Neural cell (in vitro differentiated cells): ENCODE results near the gene STK24. TPM values are rescaled to one million over a fixed set of nuclear protein-coding genes. Genes with fewer than 3 reads are reported as not detected.

Experiments used
- H2AFZ ChIP-seq: fragments of 200-600, 300-800 bp; sonication (generic), shearing (Covaris generic); 2 replicates; pipeline ENCODE4 v1.6.0; 2014; ENCODE audit warnings: low read depth, mild to moderate bottlenecking, antibody characterized with exemption, low read length, moderate library complexity
- H3F3A ChIP-seq: fragments of 200-600 bp; shearing (Covaris generic); 2 replicates; pipeline ENCODE4 v1.6.1; 2016; ENCODE audit warnings: mild to moderate bottlenecking, moderate library complexity, mixed read lengths, antibody characterized with exemption, low read length; ENCODE audit not compliant: insufficient read depth, poor library complexity, severe bottlenecking
- H3K27ac ChIP-seq: fragments of 200-600, 300-800 bp; sonication (generic), shearing (Covaris generic); 2 replicates; pipeline ENCODE4 v1.5.1; 2014; ENCODE audit warnings: mild to moderate bottlenecking, low read length, moderate library complexity
- H3K27me3 ChIP-seq: fragments of 300-800, 200-600 bp; sonication (generic), shearing (Covaris generic); 2 replicates; pipeline ENCODE4 v1.6.0; 2014; ENCODE audit warnings: mild to moderate bottlenecking, low read depth, low read length, moderate library complexity; ENCODE audit not compliant: insufficient read depth
- H3K36me3 ChIP-seq: fragments of 300-800, 200-600 bp; sonication (generic), shearing (Covaris generic); 2 replicates; pipeline ENCODE4 v1.5.1; 2014; ENCODE audit warnings: mild to moderate bottlenecking, antibody characterized with exemption, low read length, moderate library complexity; ENCODE audit not compliant: insufficient read depth
- H3K4me2 ChIP-seq: fragments of 300-800, 200-600 bp; sonication (generic), shearing (Covaris generic); 2 replicates; pipeline ENCODE4 v1.6.0; 2014; ENCODE audit warnings: mild to moderate bottlenecking, low read length
- H3K4me3 ChIP-seq: fragments of 300-800, 200-600 bp; sonication (generic), shearing (Covaris generic); 2 replicates; pipeline ENCODE4 v1.5.1; 2014; ENCODE audit warnings: mild to moderate bottlenecking, low read length, moderate library complexity
- H3K79me2 ChIP-seq: fragments of 200-600 bp; shearing (Covaris generic); replicated peaks from 2 replicates; pipeline ENCODE4 v1.6.0; 2014; ENCODE audit warnings: mild to moderate bottlenecking, low read length, moderate library complexity; ENCODE audit not compliant: insufficient read depth
- H3K9ac ChIP-seq: fragments of 300-800, 200-600 bp; sonication (generic), shearing (Covaris generic); 2 replicates; pipeline ENCODE4 v1.6.1; 2016; ENCODE audit warnings: mild to moderate bottlenecking, low read length, mixed read lengths
- H3K9me2 ChIP-seq: fragments of 200-600 bp; shearing (Covaris generic); 2 replicates; pipeline ENCODE4 v1.6.1; 2016; ENCODE audit warnings: mild to moderate bottlenecking, low read length, mixed read lengths; ENCODE audit not compliant: insufficient read depth
- H3K9me3 ChIP-seq: fragments of 200-600, 300-800 bp; sonication (generic), shearing (Covaris generic); 2 replicates; pipeline ENCODE4 v1.6.1; 2016; ENCODE audit warnings: mild to moderate bottlenecking, mixed run types, low read length, moderate library complexity, mixed read lengths
- H4K20me1 ChIP-seq: fragments of 200-600 bp; shearing (Covaris generic); 2 replicates; pipeline ENCODE4 v1.6.1; 2016; ENCODE audit warnings: mild to moderate bottlenecking, mixed run types; ENCODE audit not compliant: insufficient read depth
- CTCF ChIP-seq: fragments of 450-650 bp; IDR thresholded peaks from 2 replicates; pipeline ENCODE4 v1.5.1; 2014; ENCODE audit warnings: antibody characterized with exemption, mild to moderate bottlenecking, moderate library complexity; ENCODE audit not compliant: poor library complexity, severe bottlenecking
- EP300 ChIP-seq: fragments of 450-650 bp; conservative IDR thresholded peaks from 2 replicates; pipeline ENCODE4 v1.6.1; 2014; ENCODE audit warnings: antibody characterized with exemption, mild to moderate bottlenecking, moderate library complexity; ENCODE audit not compliant: poor library complexity, severe bottlenecking
- EZH2 ChIP-seq: fragments of 200-600, 300-800 bp; shearing (Covaris generic), sonication (generic); IDR thresholded peaks from 2 replicates; pipeline ENCODE4 v1.6.1; 2014; ENCODE audit warnings: antibody characterized with exemption, low read length, borderline replicate concordance, mild to moderate bottlenecking; ENCODE audit not compliant: insufficient read depth, poor library complexity, severe bottlenecking
- MXI1 ChIP-seq: fragments of 450-650 bp; conservative IDR thresholded peaks from 2 replicates; pipeline ENCODE4 v1.6.1; 2014; ENCODE audit warnings: antibody characterized with exemption, mild to moderate bottlenecking; ENCODE audit not compliant: poor library complexity, severe bottlenecking
- POLR2AphosphoS5 ChIP-seq: IDR thresholded peaks from 2 replicates; pipeline ENCODE4 v1.6.1; 2012
- RAD21 ChIP-seq: fragments of 450-650 bp; conservative IDR thresholded peaks from 2 replicates; pipeline ENCODE4 v1.6.1; 2014; ENCODE audit warnings: antibody characterized with exemption, mild to moderate bottlenecking, moderate library complexity
- REST ChIP-seq: IDR thresholded peaks from 2 replicates; pipeline ENCODE4 v1.6.1; 2012; ENCODE audit warnings: borderline replicate concordance
- SMC3 ChIP-seq: fragments of 450-650 bp; conservative IDR thresholded peaks from 2 replicates; pipeline ENCODE4 v1.6.1; 2014; ENCODE audit warnings: antibody characterized with exemption, mild to moderate bottlenecking, moderate library complexity; ENCODE audit not compliant: poor library complexity
- TAF1 ChIP-seq: IDR thresholded peaks from 2 replicates; pipeline ENCODE4 v1.6.1; 2012; ENCODE audit warnings: low read depth
- polyA plus RNA-seq: library from polyadenylated mRNA; depleted of rRNA; stranded (reverse); fragments of >200 nt; gene quantifications from 2 replicates; pipeline ENCODE4 v1.2.3, GENCODE V29; 2014

The STK24 gene
- polyA plus RNA-seq, 1 donor from 2014 or later = 66.0 TPM

GRCh38 chr13:98480915-98481877, 95.7 kb downstream of the STK24 start:
- no peaks in the 10 kb centered on the region for H3K9me2 ChIP-seq
- H3K9ac ChIP-seq = no peak overlapping the region
- TF ChIP-seq MXI1 (no peak), REST (no peak), SMC3 (no peak), EP300 (no peak), CTCF (no peak), RAD21 (no peak), TAF1 (no peak), POLR2AphosphoS5 (no peak), EZH2 (no peak)
- H3K27me3 ChIP-seq = no peaks in the 10 kb centered on the region
- no peaks in the 10 kb centered on the region for H3F3A ChIP-seq
- no peak overlapping the region for H2AFZ ChIP-seq
- H3K36me3 ChIP-seq = no peaks in the 10 kb centered on the region
- no peaks in the 10 kb centered on the region for H3K79me2 ChIP-seq
- no peaks in the 10 kb centered on the region for H3K9me3 ChIP-seq
- no peak overlapping the region for H3K27ac ChIP-seq
- no peak overlapping the region for H3K4me3 ChIP-seq
- no peaks in the 10 kb centered on the region for H4K20me1 ChIP-seq
- H3K4me2 ChIP-seq = no peak overlapping the region

- TF ChIP-seq CTCF (no peak), EZH2 (no peak), RAD21 (no peak)
These were observed 97.4 kb downstream of the STK24 start for GRCh38 chr13:98479496-98480003.

More at GRCh38 chr13:98479496-98480003, 97.4 kb downstream of the STK24 start:
- no peaks in the 10 kb centered on the region for H3K9me3 ChIP-seq
- no peak overlapping the region for H3K4me3 ChIP-seq
- no peak overlapping the region for H3K4me2 ChIP-seq
- H4K20me1 ChIP-seq = no peaks in the 10 kb centered on the region
- no peak overlapping the region for H3K9ac ChIP-seq
- H2AFZ ChIP-seq = no peak overlapping the region
- H3K9me2 ChIP-seq = no peaks in the 10 kb centered on the region
- H3K27ac ChIP-seq = no peak overlapping the region
- H3K27me3 ChIP-seq = no peaks in the 10 kb centered on the region
- no peaks in the 10 kb centered on the region for H3K79me2 ChIP-seq
- H3K36me3 ChIP-seq = no peaks in the 10 kb centered on the region
- no peaks in the 10 kb centered on the region for H3F3A ChIP-seq
